IPS DF 4.7 (cell line): ENCODE measurements around the gene HEG1.

Source experiments
- DNase-seq: peaks from one replicate; pipeline ENCODE4 v3.0.0-alpha.2; 2013; ENCODE audit warnings: low spot score; ENCODE audit errors: extremely low read depth

HEG1 gene

GRCh38 chr3:125051715-125052581 is 3.8 kb downstream of the HEG1 start:
- DNase-seq: no peak

- DNase-seq: no peak
Observed at GRCh38 chr3:125051205-125051604, 4.6 kb downstream of the HEG1 start.

GRCh38 chr3:125050488-125051090 is 5.2 kb downstream of the HEG1 start:
- no peak for DNase-seq

- DNase-seq: no peak
Observed at GRCh38 chr3:125048282-125048681, 7.5 kb downstream of the HEG1 start.

- DNase-seq: no peak
Observed at GRCh38 chr3:125045965-125046364, 9.8 kb downstream of the HEG1 start.

- no peak for DNase-seq
Observed at GRCh38 chr3:125045194-125045593, 10.6 kb downstream of the HEG1 start.

- no peak for DNase-seq
Observed at GRCh38 chr3:125043599-125044151, 12.1 kb downstream of the HEG1 start.

GRCh38 chr3:125042725-125043406 is 12.9 kb downstream of the HEG1 start:
- no peak for DNase-seq

- no peak for DNase-seq
Observed at GRCh38 chr3:125039131-125040100, 16.4 kb downstream of the HEG1 start.

- no peak for DNase-seq
Observed at GRCh38 chr3:125037498-125038150, 18.2 kb downstream of the HEG1 start.

GRCh38 chr3:125035217-125035616 is 20.6 kb downstream of the HEG1 start:
- no peak for DNase-seq

GRCh38 chr3:125033616-125034015 is 22.2 kb downstream of the HEG1 start:
- DNase-seq: no peak

- no peak for DNase-seq
Observed at GRCh38 chr3:125033135-125033534, 22.7 kb downstream of the HEG1 start.

- DNase-seq: no peak
Observed at GRCh38 chr3:125032683-125033082, 23.1 kb downstream of the HEG1 start.

- no peak for DNase-seq
Observed at GRCh38 chr3:125032100-125032643, 23.6 kb downstream of the HEG1 start.

GRCh38 chr3:125031544-125031943 is 24.3 kb downstream of the HEG1 start:
- DNase-seq: no peak

- no peak for DNase-seq
Observed at GRCh38 chr3:125028657-125029056, 27.1 kb downstream of the HEG1 start.

GRCh38 chr3:125025642-125026041 is 30.2 kb downstream of the HEG1 start:
- no peak for DNase-seq

- DNase-seq: no peak
Observed at GRCh38 chr3:125024817-125025216, 31.0 kb downstream of the HEG1 start.
